ENCODE measurements around the gene HES4. TPM values are rescaled to one million over a fixed set of nuclear protein-coding genes. Genes with fewer than 3 reads are reported as not detected.

HES4 gene, protein sequence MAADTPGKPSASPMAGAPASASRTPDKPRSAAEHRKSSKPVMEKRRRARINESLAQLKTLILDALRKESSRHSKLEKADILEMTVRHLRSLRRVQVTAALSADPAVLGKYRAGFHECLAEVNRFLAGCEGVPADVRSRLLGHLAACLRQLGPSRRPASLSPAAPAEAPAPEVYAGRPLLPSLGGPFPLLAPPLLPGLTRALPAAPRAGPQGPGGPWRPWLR
- 75.0 and 79.2 TPM in 2 replicates for total RNA-seq
- long read RNA-seq, result 0 reads

DNA sequence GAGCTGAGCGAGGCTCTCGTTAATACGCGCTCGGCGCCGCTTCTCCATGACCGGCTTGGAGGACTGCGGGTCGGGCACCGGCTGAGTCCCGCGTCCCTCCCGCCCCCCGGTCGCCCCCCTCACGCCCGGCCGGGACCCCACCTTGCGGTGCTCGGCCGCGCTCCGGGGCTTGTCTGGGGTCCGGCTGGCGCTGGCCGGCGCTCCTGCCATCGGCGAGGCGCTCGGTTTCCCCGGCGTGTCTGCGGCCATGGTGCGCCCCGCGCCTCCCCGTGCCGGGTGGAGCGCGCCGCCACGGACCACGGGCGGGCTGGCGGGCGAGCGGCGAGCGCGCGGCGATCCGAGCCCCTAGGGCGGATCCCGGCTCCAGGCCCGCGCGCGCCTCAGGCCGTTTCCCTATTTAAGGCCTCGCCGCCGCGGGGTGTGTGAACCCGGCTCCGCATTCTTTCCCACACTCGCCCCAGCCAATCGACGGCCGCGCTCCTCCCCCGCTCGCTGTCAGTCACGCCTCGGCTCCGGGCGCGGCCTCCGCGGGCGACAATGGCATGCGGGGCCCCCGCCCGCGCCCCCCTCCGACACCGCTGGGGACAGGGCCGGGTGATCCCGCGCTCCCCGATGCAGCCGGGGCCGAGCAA, at the start of gene HES4:
TSS of gene HES4 (minus strand) at position 373 of the 632 bp plus-strand sequence. CDS start at position 249, 124 bp downstream.
- peak within 1 kb of the TSS; percentile 88 for H3K4me3 Mint-ChIP-seq (ENCODE audit: unreplicated experiment)
- no peaks in the 10 kb centered on the region for H3K9me3 Mint-ChIP-seq (ENCODE audit: unreplicated experiment)
- H3K27me3 Mint-ChIP-seq (ENCODE audit: unreplicated experiment), result no peaks in the 10 kb centered on the region
- H3K36me3 Mint-ChIP-seq (ENCODE audit: unreplicated experiment), result peaks cover 2% of the 10 kb centered on the region
- H3K4me1 Mint-ChIP-seq (ENCODE audit: unreplicated experiment), result peaks cover 20% of the 10 kb centered on the region
- peak; percentile 96 for DNase-seq (ENCODE audit: extremely low spot score, unreplicated experiment)
- H3K27ac Mint-ChIP-seq (ENCODE audit: unreplicated experiment), result peak within 1 kb of the TSS; percentile 96
- TF ChIP-seq, protein P1, sequence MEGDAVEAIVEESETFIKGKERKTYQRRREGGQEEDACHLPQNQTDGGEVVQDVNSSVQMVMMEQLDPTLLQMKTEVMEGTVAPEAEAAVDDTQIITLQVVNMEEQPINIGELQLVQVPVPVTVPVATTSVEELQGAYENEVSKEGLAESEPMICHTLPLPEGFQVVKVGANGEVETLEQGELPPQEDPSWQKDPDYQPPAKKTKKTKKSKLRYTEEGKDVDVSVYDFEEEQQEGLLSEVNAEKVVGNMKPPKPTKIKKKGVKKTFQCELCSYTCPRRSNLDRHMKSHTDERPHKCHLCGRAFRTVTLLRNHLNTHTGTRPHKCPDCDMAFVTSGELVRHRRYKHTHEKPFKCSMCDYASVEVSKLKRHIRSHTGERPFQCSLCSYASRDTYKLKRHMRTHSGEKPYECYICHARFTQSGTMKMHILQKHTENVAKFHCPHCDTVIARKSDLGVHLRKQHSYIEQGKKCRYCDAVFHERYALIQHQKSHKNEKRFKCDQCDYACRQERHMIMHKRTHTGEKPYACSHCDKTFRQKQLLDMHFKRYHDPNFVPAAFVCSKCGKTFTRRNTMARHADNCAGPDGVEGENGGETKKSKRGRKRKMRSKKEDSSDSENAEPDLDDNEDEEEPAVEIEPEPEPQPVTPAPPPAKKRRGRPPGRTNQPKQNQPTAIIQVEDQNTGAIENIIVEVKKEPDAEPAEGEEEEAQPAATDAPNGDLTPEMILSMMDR (IDR thresholded peaks at IDR 0.05), result no peak

DNA sequence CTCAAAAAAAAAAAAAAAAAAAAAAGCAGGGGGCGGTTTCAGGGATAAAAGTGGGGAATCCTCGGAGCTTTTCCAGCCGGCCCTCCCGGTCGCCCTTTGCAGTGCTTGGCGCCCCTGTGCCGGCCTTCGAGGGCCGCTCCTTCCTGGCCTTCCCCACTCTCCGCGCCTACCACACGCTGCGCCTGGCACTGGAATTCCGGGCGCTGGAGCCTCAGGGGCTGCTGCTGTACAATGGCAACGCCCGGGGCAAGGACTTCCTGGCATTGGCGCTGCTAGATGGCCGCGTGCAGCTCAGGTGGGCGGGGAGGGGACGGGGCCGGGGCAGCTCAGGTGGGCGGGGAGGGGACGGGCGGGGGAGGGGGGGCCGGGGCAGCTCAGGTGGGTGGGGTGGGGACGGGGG, 48.9 kb upstream of the HES4 start:
- Mint-ChIP-seq H3K36me3 (ENCODE audit: unreplicated experiment) (peaks cover 15% of the 10 kb centered on the region), H3K9me3 (ENCODE audit: unreplicated experiment) (no peaks in the 10 kb centered on the region), H3K4me1 (ENCODE audit: unreplicated experiment) (no peaks in the 10 kb centered on the region), H3K27ac (ENCODE audit: unreplicated experiment) (no peak overlapping the region), H3K4me3 (ENCODE audit: unreplicated experiment) (no peak overlapping the region), H3K27me3 (ENCODE audit: unreplicated experiment) (no peaks in the 10 kb centered on the region)
- DNase-seq (ENCODE audit: extremely low spot score, unreplicated experiment), result no peak
- TF ChIP-seq, protein P1 (IDR thresholded peaks at IDR 0.05), result no peak

DNA sequence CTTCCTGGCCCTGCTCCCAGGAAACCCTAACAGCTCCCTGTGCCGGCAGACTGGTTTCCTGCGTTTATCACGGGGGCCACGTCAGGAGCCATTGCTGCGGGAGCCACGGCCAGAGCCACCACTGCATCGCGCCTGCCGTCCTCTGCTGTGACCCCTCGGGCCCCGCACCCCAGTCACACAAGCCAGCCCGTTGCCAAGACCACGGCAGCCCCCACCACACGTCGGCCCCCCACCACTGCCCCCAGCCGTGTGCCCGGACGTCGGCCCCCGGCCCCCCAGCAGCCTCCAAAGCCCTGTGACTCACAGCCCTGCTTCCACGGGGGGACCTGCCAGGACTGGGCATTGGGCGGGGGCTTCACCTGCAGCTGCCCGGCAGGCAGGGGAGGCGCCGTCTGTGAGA, 48.1 kb upstream of the HES4 start:
- Mint-ChIP-seq H3K4me3 (ENCODE audit: unreplicated experiment) (no peak overlapping the region), H3K36me3 (ENCODE audit: unreplicated experiment) (peaks cover 14% of the 10 kb centered on the region), H3K27me3 (ENCODE audit: unreplicated experiment) (no peaks in the 10 kb centered on the region), H3K9me3 (ENCODE audit: unreplicated experiment) (no peaks in the 10 kb centered on the region), H3K27ac (ENCODE audit: unreplicated experiment) (no peak overlapping the region), H3K4me1 (ENCODE audit: unreplicated experiment) (no peaks in the 10 kb centered on the region)
- DNase-seq (ENCODE audit: extremely low spot score, unreplicated experiment), result no peak
- TF ChIP-seq, protein P1 (IDR thresholded peaks at IDR 0.05), result no peak

DNA sequence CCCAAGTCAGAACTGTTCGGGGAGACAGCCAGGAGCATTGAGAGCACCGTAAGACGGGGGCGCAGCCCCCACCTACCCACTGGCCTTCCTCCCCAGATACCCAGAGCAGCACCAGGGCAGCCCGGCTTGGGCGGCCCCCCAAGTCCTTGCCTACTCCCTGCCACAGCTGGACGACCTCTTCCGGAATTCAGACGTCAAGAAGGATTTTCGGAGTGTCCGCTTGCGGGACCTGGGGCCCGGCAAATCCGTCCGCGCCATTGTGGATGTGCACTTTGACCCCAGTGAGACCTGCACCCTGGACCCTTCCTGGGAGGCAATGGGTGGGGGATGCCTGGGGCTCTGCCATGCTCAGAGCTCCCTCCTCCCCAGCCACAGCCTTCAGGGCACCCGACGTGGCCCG, 47.5 kb upstream of the HES4 start:
- Mint-ChIP-seq H3K4me3 (ENCODE audit: unreplicated experiment) (no peak overlapping the region), H3K4me1 (ENCODE audit: unreplicated experiment) (no peaks in the 10 kb centered on the region), H3K27me3 (ENCODE audit: unreplicated experiment) (no peaks in the 10 kb centered on the region), H3K9me3 (ENCODE audit: unreplicated experiment) (no peaks in the 10 kb centered on the region), H3K36me3 (ENCODE audit: unreplicated experiment) (peaks cover 10% of the 10 kb centered on the region), H3K27ac (ENCODE audit: unreplicated experiment) (no peak overlapping the region)
- TF ChIP-seq, protein P1 (IDR thresholded peaks at IDR 0.05), result no peak
- no peak for DNase-seq (ENCODE audit: extremely low spot score, unreplicated experiment)

DNA sequence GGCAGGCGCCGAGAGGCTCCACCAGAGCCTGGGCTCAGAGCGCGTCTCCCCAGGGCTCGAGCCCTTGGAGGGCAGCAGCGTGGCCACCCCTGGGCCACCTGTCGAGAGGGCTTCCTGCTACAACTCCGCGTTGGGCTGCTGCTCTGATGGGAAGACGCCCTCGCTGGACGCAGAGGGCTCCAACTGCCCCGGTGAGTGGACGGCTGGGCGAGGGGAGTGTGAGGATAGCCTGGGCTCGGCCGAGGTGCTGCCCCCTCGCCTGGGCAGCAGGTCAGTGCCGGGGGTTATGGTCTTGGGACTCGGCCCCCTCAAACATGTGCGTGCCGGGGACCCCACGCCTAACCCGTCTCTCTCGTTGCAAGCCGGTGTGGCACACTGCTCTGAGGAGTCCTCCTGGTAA, 46.9 kb upstream of the HES4 start:
- H3K27me3 Mint-ChIP-seq (ENCODE audit: unreplicated experiment), result no peaks in the 10 kb centered on the region
- H3K27ac Mint-ChIP-seq (ENCODE audit: unreplicated experiment), result no peak overlapping the region
- peaks cover 7% of the 10 kb centered on the region for H3K36me3 Mint-ChIP-seq (ENCODE audit: unreplicated experiment)
- TF ChIP-seq, protein P1 (IDR thresholded peaks at IDR 0.05), result no peak
- no peaks in the 10 kb centered on the region for H3K4me1 Mint-ChIP-seq (ENCODE audit: unreplicated experiment)
- no peak for DNase-seq (ENCODE audit: extremely low spot score, unreplicated experiment)
- no peak overlapping the region for H3K4me3 Mint-ChIP-seq (ENCODE audit: unreplicated experiment)
- H3K9me3 Mint-ChIP-seq (ENCODE audit: unreplicated experiment), result no peaks in the 10 kb centered on the region
